ENCODE measurements around the gene CASK. TPM values are rescaled to one million over a fixed set of nuclear protein-coding genes. Genes with fewer than 3 reads are reported as not detected.

The CASK gene
- polyA plus RNA-seq, 1 donor from 2014 or later, result 58.3 TPM

DNA sequence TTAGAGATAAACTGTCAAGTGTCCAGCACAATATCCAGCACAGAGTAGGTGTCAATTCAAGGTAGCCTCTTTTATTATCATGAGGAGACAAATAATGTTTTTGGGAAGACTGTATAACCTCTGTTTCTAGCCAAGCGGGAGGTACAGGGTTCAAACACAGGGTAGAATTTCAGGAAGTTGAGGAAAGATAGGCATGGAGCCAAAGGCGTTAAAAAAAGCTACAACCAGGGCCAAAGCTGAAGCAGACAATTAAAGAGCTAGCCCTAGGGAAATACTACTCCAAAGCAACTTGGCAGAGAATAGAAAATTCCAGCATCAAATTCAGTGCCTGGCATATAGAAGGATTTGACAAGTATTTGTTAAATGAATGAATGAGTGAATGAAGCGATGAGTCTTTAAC lies 40.0 kb upstream of the CASK start:
- no peaks in the 10 kb centered on the region for H3K9me2 ChIP-seq (ENCODE audit: insufficient read depth, low read length)
- H3K27me3 ChIP-seq (ENCODE audit: insufficient read depth, low read depth, low read length), result no peaks in the 10 kb centered on the region
- H4K20me1 ChIP-seq (ENCODE audit: insufficient read depth), result no peaks in the 10 kb centered on the region
- H3K9ac ChIP-seq (ENCODE audit: low read length), result no peak overlapping the region
- no peak overlapping the region for H3K4me3 ChIP-seq (ENCODE audit: low read length)
- no peaks in the 10 kb centered on the region for H3K9me3 ChIP-seq (ENCODE audit: low read length)
- H3F3A ChIP-seq (ENCODE audit: insufficient read depth, low read length, poor library complexity, severe bottlenecking), result no peaks in the 10 kb centered on the region
- no peak overlapping the region for H3K4me2 ChIP-seq (ENCODE audit: low read length)
- H2AFZ ChIP-seq (ENCODE audit: low read depth, low read length), result no peak overlapping the region
- H3K27ac ChIP-seq (ENCODE audit: low read length), result no peak overlapping the region
- H3K79me2 ChIP-seq (replicated peaks; ENCODE audit: insufficient read depth, low read length), result no peaks in the 10 kb centered on the region
- TF ChIP-seq POLR2AphosphoS5 (IDR thresholded peaks at IDR 0.05) (no peak), RAD21 (conservative IDR thresholded peaks at IDR 0.05) (no peak), SMC3 (conservative IDR thresholded peaks at IDR 0.05; ENCODE audit: poor library complexity) (no peak), MXI1 (conservative IDR thresholded peaks at IDR 0.05; ENCODE audit: poor library complexity, severe bottlenecking) (no peak), TAF1 (IDR thresholded peaks at IDR 0.05; ENCODE audit: low read depth) (no peak), EZH2 (IDR thresholded peaks at IDR 0.05; ENCODE audit: borderline replicate concordance, insufficient read depth, low read length, poor library complexity, severe bottlenecking) (no peak), EP300 (conservative IDR thresholded peaks at IDR 0.05; ENCODE audit: poor library complexity, severe bottlenecking) (no peak)
- TF ChIP-seq, protein P1, sequence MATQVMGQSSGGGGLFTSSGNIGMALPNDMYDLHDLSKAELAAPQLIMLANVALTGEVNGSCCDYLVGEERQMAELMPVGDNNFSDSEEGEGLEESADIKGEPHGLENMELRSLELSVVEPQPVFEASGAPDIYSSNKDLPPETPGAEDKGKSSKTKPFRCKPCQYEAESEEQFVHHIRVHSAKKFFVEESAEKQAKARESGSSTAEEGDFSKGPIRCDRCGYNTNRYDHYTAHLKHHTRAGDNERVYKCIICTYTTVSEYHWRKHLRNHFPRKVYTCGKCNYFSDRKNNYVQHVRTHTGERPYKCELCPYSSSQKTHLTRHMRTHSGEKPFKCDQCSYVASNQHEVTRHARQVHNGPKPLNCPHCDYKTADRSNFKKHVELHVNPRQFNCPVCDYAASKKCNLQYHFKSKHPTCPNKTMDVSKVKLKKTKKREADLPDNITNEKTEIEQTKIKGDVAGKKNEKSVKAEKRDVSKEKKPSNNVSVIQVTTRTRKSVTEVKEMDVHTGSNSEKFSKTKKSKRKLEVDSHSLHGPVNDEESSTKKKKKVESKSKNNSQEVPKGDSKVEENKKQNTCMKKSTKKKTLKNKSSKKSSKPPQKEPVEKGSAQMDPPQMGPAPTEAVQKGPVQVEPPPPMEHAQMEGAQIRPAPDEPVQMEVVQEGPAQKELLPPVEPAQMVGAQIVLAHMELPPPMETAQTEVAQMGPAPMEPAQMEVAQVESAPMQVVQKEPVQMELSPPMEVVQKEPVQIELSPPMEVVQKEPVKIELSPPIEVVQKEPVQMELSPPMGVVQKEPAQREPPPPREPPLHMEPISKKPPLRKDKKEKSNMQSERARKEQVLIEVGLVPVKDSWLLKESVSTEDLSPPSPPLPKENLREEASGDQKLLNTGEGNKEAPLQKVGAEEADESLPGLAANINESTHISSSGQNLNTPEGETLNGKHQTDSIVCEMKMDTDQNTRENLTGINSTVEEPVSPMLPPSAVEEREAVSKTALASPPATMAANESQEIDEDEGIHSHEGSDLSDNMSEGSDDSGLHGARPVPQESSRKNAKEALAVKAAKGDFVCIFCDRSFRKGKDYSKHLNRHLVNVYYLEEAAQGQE (IDR thresholded peaks at IDR 0.05; ENCODE audit: borderline replicate concordance), result no peak
- TF ChIP-seq, protein P2, sequence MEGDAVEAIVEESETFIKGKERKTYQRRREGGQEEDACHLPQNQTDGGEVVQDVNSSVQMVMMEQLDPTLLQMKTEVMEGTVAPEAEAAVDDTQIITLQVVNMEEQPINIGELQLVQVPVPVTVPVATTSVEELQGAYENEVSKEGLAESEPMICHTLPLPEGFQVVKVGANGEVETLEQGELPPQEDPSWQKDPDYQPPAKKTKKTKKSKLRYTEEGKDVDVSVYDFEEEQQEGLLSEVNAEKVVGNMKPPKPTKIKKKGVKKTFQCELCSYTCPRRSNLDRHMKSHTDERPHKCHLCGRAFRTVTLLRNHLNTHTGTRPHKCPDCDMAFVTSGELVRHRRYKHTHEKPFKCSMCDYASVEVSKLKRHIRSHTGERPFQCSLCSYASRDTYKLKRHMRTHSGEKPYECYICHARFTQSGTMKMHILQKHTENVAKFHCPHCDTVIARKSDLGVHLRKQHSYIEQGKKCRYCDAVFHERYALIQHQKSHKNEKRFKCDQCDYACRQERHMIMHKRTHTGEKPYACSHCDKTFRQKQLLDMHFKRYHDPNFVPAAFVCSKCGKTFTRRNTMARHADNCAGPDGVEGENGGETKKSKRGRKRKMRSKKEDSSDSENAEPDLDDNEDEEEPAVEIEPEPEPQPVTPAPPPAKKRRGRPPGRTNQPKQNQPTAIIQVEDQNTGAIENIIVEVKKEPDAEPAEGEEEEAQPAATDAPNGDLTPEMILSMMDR (IDR thresholded peaks at IDR 0.05; ENCODE audit: poor library complexity, severe bottlenecking), result no peak
- no peaks in the 10 kb centered on the region for H3K36me3 ChIP-seq (ENCODE audit: insufficient read depth, low read length)

DNA sequence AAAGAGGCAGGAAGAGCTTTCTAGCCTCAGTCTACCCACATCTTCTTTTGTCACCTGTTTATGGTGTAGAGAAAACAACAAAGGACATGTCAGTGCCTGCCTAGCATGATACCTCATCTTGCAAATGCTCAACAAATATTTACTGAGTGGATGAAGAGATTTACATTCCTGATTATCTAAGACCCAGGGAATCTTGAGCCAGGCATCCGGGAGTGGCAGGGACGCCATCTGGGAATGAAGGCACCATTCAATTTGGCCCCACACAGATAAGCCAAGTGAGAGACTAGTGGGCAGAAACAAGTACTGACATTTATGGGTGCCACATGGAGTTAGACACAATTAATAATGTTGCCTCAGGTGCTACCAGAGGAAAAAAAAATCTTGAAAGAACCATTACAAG lies 36.8 kb upstream of the CASK start:
- no peak for TF ChIP-seq POLR2AphosphoS5 (IDR thresholded peaks at IDR 0.05)
- no peak for TF ChIP-seq EZH2 (IDR thresholded peaks at IDR 0.05; ENCODE audit: borderline replicate concordance, insufficient read depth, low read length, poor library complexity, severe bottlenecking)
- TF ChIP-seq, protein P1 (IDR thresholded peaks at IDR 0.05; ENCODE audit: borderline replicate concordance), result no peak
- TF ChIP-seq MXI1 (conservative IDR thresholded peaks at IDR 0.05; ENCODE audit: poor library complexity, severe bottlenecking), result no peak
- TF ChIP-seq SMC3 (conservative IDR thresholded peaks at IDR 0.05; ENCODE audit: poor library complexity), result no peak
- no peak for TF ChIP-seq TAF1 (IDR thresholded peaks at IDR 0.05; ENCODE audit: low read depth)
- TF ChIP-seq, protein P2 (IDR thresholded peaks at IDR 0.05; ENCODE audit: poor library complexity, severe bottlenecking), result no peak
- no peak for TF ChIP-seq RAD21 (conservative IDR thresholded peaks at IDR 0.05)
- no peak for TF ChIP-seq EP300 (conservative IDR thresholded peaks at IDR 0.05; ENCODE audit: poor library complexity, severe bottlenecking)
- H3K9me3 ChIP-seq (ENCODE audit: low read length), result no peaks in the 10 kb centered on the region
- no peaks in the 10 kb centered on the region for H3K9me2 ChIP-seq (ENCODE audit: insufficient read depth, low read length)
- H3K27ac ChIP-seq (ENCODE audit: low read length), result no peak overlapping the region
- no peaks in the 10 kb centered on the region for H3K36me3 ChIP-seq (ENCODE audit: insufficient read depth, low read length)
- H3K79me2 ChIP-seq (replicated peaks; ENCODE audit: insufficient read depth, low read length), result no peaks in the 10 kb centered on the region
- H2AFZ ChIP-seq (ENCODE audit: low read depth, low read length), result no peak overlapping the region
- H3F3A ChIP-seq (ENCODE audit: insufficient read depth, low read length, poor library complexity, severe bottlenecking), result no peaks in the 10 kb centered on the region
- H3K27me3 ChIP-seq (ENCODE audit: insufficient read depth, low read depth, low read length), result no peaks in the 10 kb centered on the region
- H3K4me2 ChIP-seq (ENCODE audit: low read length), result no peak overlapping the region
- no peaks in the 10 kb centered on the region for H4K20me1 ChIP-seq (ENCODE audit: insufficient read depth)
- no peak overlapping the region for H3K9ac ChIP-seq (ENCODE audit: low read length)
- H3K4me3 ChIP-seq (ENCODE audit: low read length), result no peak overlapping the region
